ENCODE results near the gene HMCN2.
"Not testable (repeated sequence)": the region's sequence is repeated elsewhere in the genome, so short reads cannot be mapped to it uniquely, and the experiment has no call there.

HMCN2 gene

GRCh38 chr9:130240410-130241197, 25.0 kb upstream of the HMCN2 start:
- DNase-seq (ENCODE audit: low read depth) = no peak

- no peak for DNase-seq (ENCODE audit: low read depth)
Observed at GRCh38 chr9:130241198-130241535, 24.4 kb upstream of the HMCN2 start.

- no peak for DNase-seq (ENCODE audit: low read depth)
Observed at GRCh38 chr9:130242270-130243014, 23.1 kb upstream of the HMCN2 start.

- DNase-seq (ENCODE audit: low read depth) = peak; percentile 78
Observed at GRCh38 chr9:130243015-130243881, 22.3 kb upstream of the HMCN2 start.

- DNase-seq (ENCODE audit: low read depth) = no peak
Observed at GRCh38 chr9:130243882-130244170, 21.7 kb upstream of the HMCN2 start.

- no peak for DNase-seq (ENCODE audit: low read depth)
Observed at GRCh38 chr9:130244548-130245165, 20.9 kb upstream of the HMCN2 start.

- no peak for DNase-seq (ENCODE audit: low read depth)
Observed at GRCh38 chr9:130245474-130245873, 20.1 kb upstream of the HMCN2 start.

GRCh38 chr9:130246126-130246525, 19.4 kb upstream of the HMCN2 start:
- no peak for DNase-seq (ENCODE audit: low read depth)

GRCh38 chr9:130254747-130255630, 10.6 kb upstream of the HMCN2 start:
- DNase-seq (ENCODE audit: low read depth) = no peak

- DNase-seq (ENCODE audit: low read depth) = no peak
Observed at GRCh38 chr9:130255631-130256134, 9.9 kb upstream of the HMCN2 start.

- no peak for DNase-seq (ENCODE audit: low read depth)
Observed at GRCh38 chr9:130256644-130257043, 8.9 kb upstream of the HMCN2 start.

GRCh38 chr9:130258137-130258536, 7.4 kb upstream of the HMCN2 start:
- DNase-seq (ENCODE audit: low read depth) = not testable (repeated sequence)

GRCh38 chr9:130259044-130259443, 6.5 kb upstream of the HMCN2 start:
- no peak for DNase-seq (ENCODE audit: low read depth)

GRCh38 chr9:130260816-130261765, 4.5 kb upstream of the HMCN2 start:
- DNase-seq (ENCODE audit: low read depth) = no peak

GRCh38 chr9:130262061-130262745, 3.4 kb upstream of the HMCN2 start:
- DNase-seq (ENCODE audit: low read depth) = no peak

- DNase-seq (ENCODE audit: low read depth) = no peak
Observed at GRCh38 chr9:130262771-130263170, 2.8 kb upstream of the HMCN2 start.

GRCh38 chr9:130263601-130264413, 1.8 kb upstream of the HMCN2 start:
- no peak for DNase-seq (ENCODE audit: low read depth)
